CD4-positive, alpha-beta T cell treated with Interleukin-1 beta for 1 hour (primary cell): Measurements from ENCODE around the gene ADAM22.
"Not testable (repeated sequence)": the region's sequence is repeated elsewhere in the genome, so short reads cannot be mapped to it uniquely, and the experiment has no call there.

Experiments used
- DNase-seq, 2 donors: peaks; one replicate each; pipeline ENCODE4 v3.0.0-alpha.2; 2020 to 2022

Gene ADAM22

GRCh38 chr7:88111140-88111743, 177.2 kb downstream of the ADAM22 start:
- peak in 1 of 2 donors; percentile 21 for DNase-seq

- no peak for DNase-seq
These were observed 178.0 kb downstream of the ADAM22 start for GRCh38 chr7:88111954-88112471.

GRCh38 chr7:88115258-88115796, 181.3 kb downstream of the ADAM22 start:
- no peak for DNase-seq

- no peak for DNase-seq
These were observed 181.8 kb downstream of the ADAM22 start for GRCh38 chr7:88115816-88116215.

- no peak for DNase-seq
These were observed 182.3 kb downstream of the ADAM22 start for GRCh38 chr7:88116235-88116795.

- no peak for DNase-seq
These were observed 183.3 kb downstream of the ADAM22 start for GRCh38 chr7:88117325-88117724.

- no peak for DNase-seq
These were observed 187.3 kb downstream of the ADAM22 start for GRCh38 chr7:88121335-88121734.

- DNase-seq = no peak
These were observed 193.7 kb downstream of the ADAM22 start for GRCh38 chr7:88127637-88128290.

- DNase-seq = no peak
These were observed 198.7 kb downstream of the ADAM22 start for GRCh38 chr7:88132725-88133124.

- no peak for DNase-seq
These were observed 206.9 kb downstream of the ADAM22 start for GRCh38 chr7:88140947-88141346.

- DNase-seq = no peak
These were observed 207.4 kb downstream of the ADAM22 start for GRCh38 chr7:88141479-88141878.

GRCh38 chr7:88141953-88142352, 207.9 kb downstream of the ADAM22 start:
- DNase-seq = no peak

- no peak for DNase-seq
These were observed 212.6 kb downstream of the ADAM22 start for GRCh38 chr7:88146616-88147015.

- no peak for DNase-seq
These were observed 213.3 kb downstream of the ADAM22 start for GRCh38 chr7:88147341-88147740.

GRCh38 chr7:88147949-88148348, 213.9 kb downstream of the ADAM22 start:
- DNase-seq = no peak

- no peak for DNase-seq
These were observed 216.0 kb downstream of the ADAM22 start for GRCh38 chr7:88150033-88150432.

GRCh38 chr7:88151119-88151790, 217.2 kb downstream of the ADAM22 start:
- DNase-seq = no peak

- no peak for DNase-seq
These were observed 219.3 kb downstream of the ADAM22 start for GRCh38 chr7:88153378-88153777.

- DNase-seq = no peak
These were observed 221.7 kb downstream of the ADAM22 start for GRCh38 chr7:88155756-88156155.

- DNase-seq = no peak
These were observed 222.3 kb downstream of the ADAM22 start for GRCh38 chr7:88156356-88156755.

- DNase-seq = not testable (repeated sequence)
These were observed 225.7 kb downstream of the ADAM22 start for GRCh38 chr7:88159741-88160140.

GRCh38 chr7:88165697-88166096, 231.6 kb downstream of the ADAM22 start:
- no peak for DNase-seq

GRCh38 chr7:88167223-88167622, 233.2 kb downstream of the ADAM22 start:
- DNase-seq = no peak
